Uterus (tissue), 4 donors: Measurements from ENCODE around the gene IRF6. TPM values are rescaled to one million over a fixed set of nuclear protein-coding genes. Genes with fewer than 3 reads are reported as not detected.

ENCODE experiments used
- DNase-seq, 2 donors: peaks; one replicate each; pipeline ENCODE4 v3.0.0-alpha.2; 2019 to 2020
- H3K27ac ChIP-seq, 2 donors: fragments of 200-600 bp; sonication (generic); 1 replicate in 1 of 2; 2 replicates in 1 of 2; pipeline ENCODE4 v1.5.1; 2016 to 2018
- H3K27me3 ChIP-seq, 2 donors: fragments of 200-600 bp; sonication (generic); one replicate each; pipeline ENCODE4 v1.5.1; 2018 to 2019; ENCODE audit warnings: control low read depth in 1 of 2
- H3K36me3 ChIP-seq, 2 donors: fragments of 200-600 bp; sonication (generic); one replicate each; pipeline ENCODE4 v1.5.1; 2019; ENCODE audit warnings: control low read depth in 1 of 2
- H3K4me1 ChIP-seq, 2 donors: fragments of 200-600 bp; sonication (generic); one replicate each; pipeline ENCODE4 v1.5.1; 2018 to 2019; ENCODE audit warnings: control low read depth in 1 of 2
- H3K4me3 ChIP-seq, 2 donors: fragments of 200-600 bp; sonication (generic); 1 replicate in 1 of 2; 2 replicates in 1 of 2; pipeline ENCODE4 v1.5.1; 2018 to 2019; ENCODE audit warnings: mild to moderate bottlenecking in 1 of 2
- H3K9me3 ChIP-seq, 2 donors: fragments of 200-600 bp; sonication (generic); one replicate each; pipeline ENCODE4 v1.5.1; 2019; ENCODE audit warnings: control low read depth in 1 of 2
- CTCF ChIP-seq, 4 experiments: fragments of 200-600 bp in 2 of 4; fragments of 450-650 bp in 2 of 4; sonication (generic) in 2 of 4; IDR thresholded peaks; one replicate each; pipeline ENCODE4 v1.5.1; 2016 to 2019; ENCODE audit warnings: antibody characterized with exemption in 4 of 4, mild to moderate bottlenecking in 2 of 4, moderate library complexity in 1 of 4
- POLR2A ChIP-seq, 2 donors: fragments of 450-650 bp; IDR thresholded peaks; one replicate each; pipeline ENCODE4 v1.6.1; 2016; ENCODE audit warnings: antibody characterized with exemption in 2 of 2, mild to moderate bottlenecking in 1 of 2, moderate library complexity in 1 of 2
- intact Hi-C: fragments of 100-400 bp; cut with DNase I; formaldehyde crosslinking; loops from one replicate; pipeline ENCODE4 v1.15.1; 2023; ENCODE audit warnings: low total_unique reads
- total RNA-seq, 4 donors: library from RNA; depleted of rRNA in 3 of 4; stranded (reverse); fragments of >200 nt in 3 of 4; gene quantifications; one replicate each; pipeline versions ENCODE4 v1.1.0 to v1.2.4, GENCODE V29; 2014 to 2023
- donor health status: DM: yes; HTN: yes; CAD: no.

IRF6 gene
- total RNA-seq, 4 donors from 2014 or later = 0.88 to 28.3 (median 4.0) TPM

DNA sequence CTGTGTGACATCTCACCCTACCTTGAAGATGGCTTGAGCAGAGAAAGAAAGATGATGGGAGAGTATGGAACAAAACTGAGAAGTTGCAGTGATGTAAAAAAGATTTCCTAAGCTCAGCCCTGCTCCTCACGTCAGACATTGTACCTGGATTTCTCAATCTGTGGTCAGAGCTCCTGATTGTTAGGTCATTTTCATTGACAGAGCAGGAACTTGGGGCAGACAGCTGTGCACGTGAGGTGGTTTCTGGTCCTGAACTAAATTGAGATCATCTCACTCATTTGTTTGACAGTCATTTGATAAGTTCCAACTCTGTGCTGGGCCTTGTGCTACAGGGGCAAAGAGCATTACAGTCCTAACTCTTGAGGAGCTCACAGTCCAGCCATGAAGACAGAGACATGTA, 39.9 kb downstream of the IRF6 start:
- no peaks in the 10 kb centered on the region for H3K27me3 ChIP-seq
- H3K4me3 ChIP-seq = no peak overlapping the region
- no peaks in the 10 kb centered on the region for H3K9me3 ChIP-seq
- peaks cover 0 to 7% of the 10 kb centered on the region in 2 donors for H3K4me1 ChIP-seq
- no peak for DNase-seq
- TF ChIP-seq POLR2A (IDR thresholded peaks at IDR 0.05) (no peak), CTCF (IDR thresholded peaks at IDR 0.05) (no peak)
- intact Hi-C loops = no loop called here
- H3K36me3 ChIP-seq = no peaks in the 10 kb centered on the region
- no peak overlapping the region for H3K27ac ChIP-seq

DNA sequence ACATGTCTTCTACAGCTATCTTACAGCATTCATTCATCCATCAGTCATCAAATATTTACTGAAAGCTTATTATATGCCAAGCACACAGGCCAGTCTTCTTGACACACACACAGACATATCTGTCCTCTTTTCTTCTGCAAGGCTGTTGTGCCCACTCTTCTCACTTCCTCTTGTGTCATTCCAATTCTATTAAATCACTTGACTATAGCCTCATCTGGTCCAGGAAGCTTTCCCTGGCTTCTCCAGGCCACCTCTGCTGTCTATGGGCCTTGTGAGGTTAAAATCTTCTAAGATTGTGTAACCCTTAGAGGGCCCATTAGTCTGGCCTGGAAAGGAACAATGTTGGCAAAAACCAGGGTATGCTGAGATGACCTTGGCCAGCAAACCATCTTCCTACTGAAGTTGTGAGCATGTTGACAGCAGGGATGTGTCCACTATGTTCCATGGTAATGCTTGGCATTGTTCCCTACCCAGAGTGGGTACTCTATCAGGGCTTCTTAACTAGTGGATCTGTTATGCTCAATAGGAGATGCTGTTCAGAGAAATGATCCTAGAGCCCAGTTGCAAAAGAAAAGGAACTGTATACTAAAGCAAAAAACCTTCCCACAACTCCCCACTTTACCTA, 44.8 kb downstream of the IRF6 start:
- no peaks in the 10 kb centered on the region for H3K9me3 ChIP-seq
- TF ChIP-seq CTCF (IDR thresholded peaks at IDR 0.05) (no peak), POLR2A (IDR thresholded peaks at IDR 0.05) (no peak)
- DNase-seq = no peak
- no peak overlapping the region for H3K4me3 ChIP-seq
- H3K4me1 ChIP-seq = no peaks in the 10 kb centered on the region
- intact Hi-C loops = no loop called here
- H3K27me3 ChIP-seq = no peaks in the 10 kb centered on the region
- no peak overlapping the region for H3K27ac ChIP-seq
- H3K36me3 ChIP-seq = no peaks in the 10 kb centered on the region

DNA sequence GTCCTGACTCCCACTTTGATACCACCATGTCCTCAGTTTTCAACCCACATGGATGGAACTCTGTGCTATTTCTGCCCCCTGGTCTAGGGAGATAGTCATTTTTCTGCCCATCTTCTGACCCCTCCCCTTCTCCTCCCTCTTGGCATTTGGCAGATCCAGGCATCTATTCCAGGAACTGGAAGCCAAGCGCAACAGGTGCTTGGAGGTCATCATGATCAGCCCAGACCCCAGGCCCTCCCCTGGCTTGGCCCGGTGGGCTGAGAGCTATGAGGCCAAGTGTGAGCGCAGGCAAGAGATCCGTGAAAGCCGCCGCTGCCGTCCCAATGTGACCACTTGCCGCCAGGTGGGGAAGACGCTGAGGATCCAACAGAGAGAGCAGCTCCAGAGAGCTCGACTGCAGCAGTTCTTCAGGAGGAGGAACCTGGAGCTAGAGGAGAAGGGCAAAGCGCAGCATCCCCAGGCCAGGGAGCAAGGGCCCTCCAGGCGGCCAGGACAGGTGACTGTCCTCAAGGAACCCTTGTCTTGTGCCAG, 46.0 kb downstream of the IRF6 start:
- H3K36me3 ChIP-seq = no peaks in the 10 kb centered on the region
- intact Hi-C loops = no loop called here
- TF ChIP-seq POLR2A (IDR thresholded peaks at IDR 0.05) (no peak), CTCF (IDR thresholded peaks at IDR 0.05) (no peak)
- no peak overlapping the region for H3K27ac ChIP-seq
- H3K4me3 ChIP-seq = no peak overlapping the region
- DNase-seq = no peak
- H3K27me3 ChIP-seq = no peaks in the 10 kb centered on the region
- H3K4me1 ChIP-seq = no peaks in the 10 kb centered on the region
- no peaks in the 10 kb centered on the region for H3K9me3 ChIP-seq

GRCh38 chr1:209758400-209758799, 47.5 kb downstream of the IRF6 start:
- no peak overlapping the region for H3K4me3 ChIP-seq
- DNase-seq = no peak
- no peak for TF ChIP-seq CTCF (IDR thresholded peaks at IDR 0.05)
- TF ChIP-seq POLR2A (IDR thresholded peaks at IDR 0.05) = no peak
- no peaks in the 10 kb centered on the region for H3K9me3 ChIP-seq
- intact Hi-C loops = no loop called here
- H3K27ac ChIP-seq = no peak overlapping the region
- no peaks in the 10 kb centered on the region for H3K36me3 ChIP-seq
- H3K4me1 ChIP-seq = no peaks in the 10 kb centered on the region
- no peaks in the 10 kb centered on the region for H3K27me3 ChIP-seq

GRCh38 chr1:209756615-209757445, 49.1 kb downstream of the IRF6 start:
- Histone ChIP-seq H3K36me3 (no peaks in the 10 kb centered on the region), H3K4me3 (no peak overlapping the region), H3K27me3 (no peaks in the 10 kb centered on the region), H3K4me1 (no peaks in the 10 kb centered on the region), H3K9me3 (no peaks in the 10 kb centered on the region), H3K27ac (no peak overlapping the region)
- no peak for DNase-seq
- intact Hi-C loops = no loop called here
- TF ChIP-seq POLR2A (IDR thresholded peaks at IDR 0.05) = no peak
- no peak for TF ChIP-seq CTCF (IDR thresholded peaks at IDR 0.05)
